Measurements from ENCODE around the gene NTNG1.

GRCh38 chr1:107291987-107292386 lies 151.1 kb downstream of the NTNG1 start:
- no peak for TF ChIP-seq EZH2 (IDR thresholded peaks at IDR 0.05; ENCODE audit: borderline replicate concordance, low read depth, low read length, severe bottlenecking)
- TF ChIP-seq CTCF (IDR thresholded peaks at IDR 0.05; ENCODE audit: borderline replicate concordance, extremely low read depth, low read length, poor library complexity, severe bottlenecking), result no peak

Data from DND-41 (cell line).